Hematopoietic multipotent progenitor cell treated with erythropoietin and hydrocortisone succinate and interleukin-3 and kit ligand, for 8 days (in vitro differentiated cells): ENCODE data around the gene PBX3.
"Not testable (repeated sequence)": the region's sequence is repeated elsewhere in the genome, so short reads cannot be mapped to it uniquely, and the experiment has no call there.

Experiments
- DNase-seq: peaks from one replicate; pipeline ENCODE4 v3.0.0-alpha.2; 2015

PBX3 gene

GRCh38 chr9:125749287-125749935, 2.2 kb downstream of the PBX3 start:
- no peak for DNase-seq

DNA sequence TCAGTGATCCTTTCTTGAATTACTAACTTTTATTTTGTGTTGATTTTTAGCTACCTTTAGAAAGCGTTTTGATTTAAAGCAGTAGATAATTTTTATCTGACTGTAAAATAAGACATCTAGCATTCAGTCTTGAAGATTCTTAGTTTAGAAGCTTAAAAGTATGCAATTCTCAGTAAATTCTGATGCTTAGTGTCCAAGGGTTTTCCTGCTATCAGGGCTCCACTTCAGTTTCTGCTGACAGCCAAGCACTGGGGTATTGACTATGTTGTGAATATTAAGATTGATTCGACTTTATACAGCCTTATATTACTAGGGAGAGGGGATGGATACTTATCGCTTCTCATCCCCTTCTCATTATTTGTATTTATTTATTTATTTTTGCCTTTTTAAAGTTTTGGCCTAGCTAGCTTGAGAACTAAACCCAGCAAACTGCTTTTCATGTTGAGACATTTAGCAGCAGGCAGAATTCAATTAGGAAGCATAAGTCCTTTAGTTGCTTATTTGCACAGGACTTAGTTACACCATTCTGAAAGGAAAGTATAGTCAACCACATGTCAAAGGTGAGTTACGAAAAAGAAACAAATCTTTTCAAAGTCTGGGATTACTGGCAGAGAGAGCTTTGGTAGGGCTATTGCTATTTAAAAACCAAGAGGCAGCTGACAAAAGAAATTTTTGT, 2.9 kb downstream of the PBX3 start:
- no peak for DNase-seq

DNA sequence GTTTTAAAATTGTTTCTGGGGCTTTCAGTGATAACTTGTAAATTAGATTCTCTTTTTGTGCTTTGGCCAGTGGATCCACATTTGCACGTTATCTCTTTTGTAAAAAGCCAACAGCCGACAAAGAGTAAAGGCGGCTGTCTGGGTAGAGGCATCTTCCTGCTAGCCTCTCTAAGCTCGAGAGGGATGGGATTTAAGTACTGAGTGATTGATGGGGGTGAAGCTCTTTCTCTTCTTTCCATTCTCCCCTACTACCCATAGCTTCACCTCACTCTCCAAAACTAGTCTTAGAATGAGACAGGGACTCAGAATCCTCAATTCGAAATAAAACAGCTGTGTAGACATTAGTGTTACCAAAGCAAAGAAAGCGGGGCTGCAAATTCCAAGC, 3.4 kb downstream of the PBX3 start:
- DNase-seq, result no peak

DNA sequence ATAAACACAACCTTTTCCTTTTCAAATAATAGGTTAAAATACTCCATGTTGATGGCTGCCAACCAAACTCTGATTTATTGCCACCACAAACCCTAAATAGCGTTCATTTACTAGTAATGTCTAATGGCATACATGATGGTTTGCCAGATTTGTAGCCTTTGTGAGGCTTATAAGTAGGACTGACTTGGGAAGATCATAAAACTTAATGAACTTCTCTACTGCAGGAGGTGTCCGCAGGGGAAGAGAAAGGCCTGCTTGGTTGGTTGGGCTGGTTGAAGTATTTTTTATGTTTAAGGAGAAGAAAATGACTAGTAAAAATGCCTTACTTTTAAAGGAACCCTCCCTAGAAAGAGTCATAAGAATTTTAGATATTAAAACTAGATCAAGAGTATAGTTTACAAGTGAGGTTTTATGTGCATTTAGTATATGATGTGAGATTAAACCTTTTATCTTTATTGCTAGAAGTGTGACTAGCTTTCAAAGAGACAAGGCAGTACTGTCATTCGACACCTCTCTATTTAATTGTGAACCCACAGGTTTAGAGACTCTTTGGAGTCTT, 5.0 kb downstream of the PBX3 start:
- DNase-seq, result no peak

DNA sequence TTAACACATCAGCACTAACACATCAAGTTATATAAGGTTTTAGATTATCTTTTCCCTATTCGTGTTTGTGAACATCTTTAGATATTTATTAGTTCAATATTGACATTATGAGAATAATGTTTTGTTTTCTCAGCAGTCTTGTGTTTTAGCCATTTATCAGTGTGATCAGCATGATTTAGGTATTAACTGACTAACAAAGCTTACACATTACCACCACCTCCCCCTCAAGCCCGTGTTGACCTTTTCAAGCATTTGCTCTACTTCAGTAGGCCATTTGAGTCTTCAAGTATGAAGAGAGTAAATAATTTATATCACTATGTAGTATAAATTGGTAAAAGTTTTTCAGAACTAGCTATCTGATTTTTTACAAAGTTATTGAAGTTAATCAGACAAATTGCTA, 6.9 kb downstream of the PBX3 start:
- DNase-seq, result no peak

- no peak for DNase-seq
Measured at GRCh38 chr9:125755340-125755739, 8.2 kb downstream of the PBX3 start.

- no peak for DNase-seq
Measured at GRCh38 chr9:125756518-125756917, 9.3 kb downstream of the PBX3 start.

- DNase-seq, result no peak
Measured at GRCh38 chr9:125757834-125758233, 10.7 kb downstream of the PBX3 start.

GRCh38 chr9:125758986-125759763, 12.0 kb downstream of the PBX3 start:
- DNase-seq, result peak; percentile 83

- DNase-seq, result peak; percentile 56
Measured at GRCh38 chr9:125759764-125760129, 12.6 kb downstream of the PBX3 start.

GRCh38 chr9:125760537-125760936, 13.4 kb downstream of the PBX3 start:
- no peak for DNase-seq

DNA sequence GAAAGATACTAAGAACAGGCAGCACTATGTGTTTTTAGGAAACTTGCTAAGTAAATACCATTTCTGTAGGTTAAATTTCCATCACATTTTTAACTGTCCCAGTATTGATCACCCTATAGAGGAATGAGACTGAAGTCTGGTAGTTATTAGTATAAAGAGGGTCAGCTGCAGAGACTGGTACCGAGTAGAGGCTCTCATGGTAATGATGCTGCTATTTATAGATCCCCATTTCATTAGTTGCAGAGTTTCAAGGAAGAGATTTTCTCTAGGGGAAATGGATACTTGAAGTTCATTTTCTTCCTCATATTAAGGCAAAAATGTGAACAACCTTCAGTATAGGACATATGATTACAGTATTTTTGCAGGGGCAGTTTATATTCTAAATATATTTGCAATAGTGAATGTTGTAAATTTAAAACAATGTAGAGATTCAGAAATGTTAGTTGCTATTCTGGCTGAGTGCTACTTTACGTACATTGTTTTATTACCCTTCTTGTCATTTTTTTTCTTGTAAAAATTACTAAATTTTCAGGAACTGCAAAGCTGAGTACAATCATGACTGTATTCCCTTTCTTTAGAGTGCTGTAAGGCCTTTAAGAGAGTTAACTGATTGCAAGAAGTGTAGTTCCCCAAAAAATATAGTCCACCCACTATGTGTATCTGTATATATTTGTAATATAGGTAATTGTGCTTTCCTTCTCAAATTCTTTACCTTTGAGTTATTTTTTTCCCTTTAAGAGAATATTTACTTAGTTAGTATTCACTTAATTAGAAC, 14.7 kb downstream of the PBX3 start:
- no peak for DNase-seq

DNA sequence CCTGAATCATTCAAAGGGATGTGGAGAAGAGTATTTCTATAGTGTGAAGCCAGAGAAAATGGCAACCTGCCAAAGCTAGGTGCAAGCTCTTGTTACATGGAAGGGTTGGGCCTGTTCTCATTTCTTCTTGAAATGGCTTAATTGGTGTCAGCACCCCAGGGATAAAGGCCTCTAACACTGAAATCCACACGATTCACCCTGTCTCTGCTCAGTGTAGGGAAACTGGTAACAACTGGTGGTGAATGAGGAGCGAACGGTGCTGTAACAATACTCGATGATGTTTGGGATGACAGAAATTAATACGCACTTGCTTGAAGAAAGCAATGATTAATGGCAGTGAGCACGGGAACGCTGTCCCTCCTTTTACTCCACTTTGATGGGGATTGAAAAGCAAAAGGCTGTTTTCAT, 16.2 kb downstream of the PBX3 start:
- DNase-seq, result peak; percentile 83

DNA sequence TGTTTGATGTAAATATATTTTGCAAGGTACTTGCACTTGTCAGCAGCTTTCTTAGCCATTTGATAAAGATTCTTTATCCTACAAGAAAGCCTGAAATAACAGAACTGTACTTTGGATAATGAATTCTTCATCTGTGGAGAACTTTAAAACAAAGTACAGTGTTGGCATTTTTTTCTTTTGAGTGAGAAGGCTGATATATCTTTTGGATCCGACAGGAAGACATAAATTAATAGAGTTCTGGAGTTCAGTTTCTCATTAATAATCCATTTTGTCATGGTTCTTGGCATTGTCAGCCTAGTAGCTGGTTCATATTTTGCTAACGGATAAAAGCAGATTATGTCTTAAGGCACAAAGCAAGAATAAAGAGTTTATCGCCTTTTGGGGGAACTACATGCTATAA, 17.0 kb downstream of the PBX3 start:
- DNase-seq, result no peak

DNA sequence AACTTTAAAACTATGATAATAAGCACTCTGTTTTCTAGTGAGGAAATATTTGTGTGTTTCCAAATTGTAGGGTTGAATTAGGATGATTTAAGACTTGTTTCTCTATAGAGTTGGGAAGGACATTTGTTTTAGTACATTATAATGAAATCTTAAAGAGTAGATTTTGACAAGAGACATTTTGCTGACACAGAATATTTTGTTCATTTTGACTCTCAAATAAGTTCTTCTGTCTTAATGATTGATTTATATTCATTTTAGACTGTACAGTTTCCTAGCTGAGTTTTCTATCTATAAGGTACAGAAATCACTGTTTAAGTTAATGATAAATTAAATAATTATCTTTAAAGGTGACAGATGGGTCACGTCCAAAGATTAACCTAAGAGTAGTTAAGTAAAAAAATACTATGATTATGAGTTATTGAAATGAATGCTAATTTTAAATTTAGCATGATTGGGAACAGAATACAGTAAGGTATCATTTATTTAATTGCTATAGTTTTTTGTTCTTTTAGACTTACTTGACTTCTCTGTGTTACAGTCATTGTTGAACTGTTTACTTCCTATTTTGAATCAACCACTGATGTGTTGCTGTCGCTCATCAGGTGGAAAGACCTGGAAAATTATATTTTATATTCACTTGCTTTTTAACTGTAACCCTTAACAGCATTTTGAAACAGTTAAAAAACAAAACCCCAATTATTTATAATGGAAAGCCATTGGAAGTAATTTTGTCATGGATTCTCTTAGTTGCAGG, 19.5 kb downstream of the PBX3 start:
- DNase-seq, result no peak

DNA sequence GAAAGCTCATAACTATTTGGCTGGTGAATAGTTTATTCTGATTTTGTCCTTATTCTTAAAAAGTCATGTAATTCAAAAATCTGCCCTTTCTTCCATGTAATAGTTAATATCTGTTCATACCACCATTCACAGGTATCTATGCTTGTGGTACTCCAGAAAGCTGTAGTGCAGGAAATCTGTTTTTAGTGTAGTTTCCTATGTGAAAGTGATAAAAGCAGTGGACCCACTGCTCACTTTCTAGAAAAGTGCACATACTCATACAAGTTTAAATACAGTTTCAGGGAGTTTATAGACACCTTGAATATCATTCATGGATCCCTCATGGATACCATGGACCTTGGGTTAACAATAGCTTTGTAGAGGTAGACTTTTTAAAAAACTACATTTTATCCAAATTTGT, 20.2 kb downstream of the PBX3 start:
- no peak for DNase-seq

DNA sequence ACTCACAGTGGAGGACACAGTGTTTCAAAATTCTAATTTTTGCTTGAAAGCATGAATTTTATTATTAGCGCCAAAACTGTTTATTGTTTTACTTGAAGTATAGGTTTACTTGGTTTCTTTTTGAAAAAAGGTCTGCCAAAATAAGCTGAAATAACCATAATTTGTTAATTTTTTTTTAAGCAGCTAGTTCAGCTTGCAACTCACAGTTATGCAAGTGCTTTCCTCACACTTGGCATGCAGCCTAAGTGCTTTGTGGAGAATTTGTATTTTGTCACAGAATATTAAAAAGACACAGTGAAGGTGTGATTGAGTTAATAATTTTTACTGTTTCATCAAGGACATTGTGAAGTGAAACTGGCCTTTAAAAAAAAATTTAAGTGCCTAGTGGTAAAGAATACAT, 21.6 kb downstream of the PBX3 start:
- no peak for DNase-seq

- no peak for DNase-seq
Measured at GRCh38 chr9:125771037-125771436, 23.9 kb downstream of the PBX3 start.

- DNase-seq, result no peak
Measured at GRCh38 chr9:125772740-125773139, 25.6 kb downstream of the PBX3 start.

- DNase-seq, result no peak
Measured at GRCh38 chr9:125774106-125774505, 26.9 kb downstream of the PBX3 start.

GRCh38 chr9:125776789-125777188, 29.6 kb downstream of the PBX3 start:
- DNase-seq, result not testable (repeated sequence)

GRCh38 chr9:125778538-125779219, 31.5 kb downstream of the PBX3 start:
- not testable (repeated sequence) for DNase-seq
